Glomerular visceral epithelial cell (primary cell): ENCODE measurements around the gene TMEM208.

Experiments
- DNase-seq: peaks from one replicate; pipeline ENCODE4 v3.0.0-alpha.2; 2016; ENCODE audit errors: extremely low spot score

Gene TMEM208

DNA sequence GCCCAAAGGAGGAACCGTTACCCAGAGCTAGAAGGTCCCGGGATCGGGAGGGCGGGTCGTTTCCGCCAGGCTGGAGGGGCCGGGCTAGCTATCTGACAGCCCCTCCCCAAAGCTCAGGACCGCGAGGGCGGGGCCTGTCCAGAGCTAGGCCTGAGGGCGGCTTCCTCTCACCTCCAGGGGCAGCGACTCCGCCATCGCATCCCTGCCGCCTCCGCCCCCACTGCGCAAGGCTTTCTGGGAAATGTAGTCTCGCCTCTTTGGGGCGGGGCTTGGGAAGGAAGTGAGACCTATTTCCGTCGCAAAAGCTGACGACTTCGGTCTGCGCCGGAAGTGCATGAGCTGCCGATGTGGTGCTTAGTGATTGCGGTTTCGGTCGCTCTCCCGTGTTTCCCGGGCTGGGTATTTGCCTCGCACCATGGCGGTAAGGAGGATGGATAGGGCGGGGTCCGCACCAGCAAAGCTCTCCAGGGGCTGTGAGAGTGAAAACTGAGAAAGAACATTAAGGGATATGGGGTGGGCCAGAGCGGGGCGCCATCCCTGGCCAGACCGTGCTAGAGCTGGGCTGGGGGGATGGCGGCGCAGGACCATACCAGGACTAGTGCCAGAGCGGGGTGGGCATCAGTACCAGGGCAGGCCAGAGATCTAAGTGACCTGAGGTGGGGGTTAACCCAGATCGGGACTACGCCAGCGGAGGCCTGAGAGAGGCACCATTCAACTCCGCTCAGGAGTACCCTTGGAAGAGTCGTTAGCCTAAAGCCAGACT lies at the start of gene TMEM208:
TMEM208 (plus strand) TSS at position 327 of the 763 bp plus-strand sequence; CDS start at position 416, 89 bp downstream.
- DNase-seq, result peak; percentile 98

- DNase-seq, result no peak
These were observed 48.9 kb upstream of the TMEM208 start for GRCh38 chr16:67177743-67178699.

GRCh38 chr16:67179421-67180080 lies 47.4 kb upstream of the TMEM208 start:
- DNase-seq, result no peak

GRCh38 chr16:67180166-67180565 lies 46.8 kb upstream of the TMEM208 start:
- DNase-seq, result no peak

DNA sequence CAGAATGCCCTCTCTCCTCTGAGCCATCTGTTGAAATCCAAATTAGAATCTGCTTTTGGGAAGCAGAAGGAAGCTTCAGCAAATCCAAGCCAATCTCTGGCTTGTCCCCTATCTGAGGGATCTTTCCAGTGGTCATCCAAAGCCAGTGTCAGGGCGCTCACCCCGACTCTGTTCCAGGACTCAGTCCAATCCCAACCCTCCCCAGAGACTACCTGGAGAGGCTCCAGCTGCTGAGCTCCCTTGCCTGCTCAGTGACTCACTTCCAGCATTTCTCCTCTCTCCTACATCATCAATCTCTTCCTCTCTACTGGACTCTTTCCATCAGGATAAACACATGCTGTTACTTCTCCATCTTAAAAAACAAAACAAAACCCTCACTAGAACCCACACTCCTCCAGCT lies 45.6 kb upstream of the TMEM208 start:
- peak; percentile 24 for DNase-seq

- no peak for DNase-seq
These were observed 44.6 kb upstream of the TMEM208 start for GRCh38 chr16:67182288-67182687.

DNA sequence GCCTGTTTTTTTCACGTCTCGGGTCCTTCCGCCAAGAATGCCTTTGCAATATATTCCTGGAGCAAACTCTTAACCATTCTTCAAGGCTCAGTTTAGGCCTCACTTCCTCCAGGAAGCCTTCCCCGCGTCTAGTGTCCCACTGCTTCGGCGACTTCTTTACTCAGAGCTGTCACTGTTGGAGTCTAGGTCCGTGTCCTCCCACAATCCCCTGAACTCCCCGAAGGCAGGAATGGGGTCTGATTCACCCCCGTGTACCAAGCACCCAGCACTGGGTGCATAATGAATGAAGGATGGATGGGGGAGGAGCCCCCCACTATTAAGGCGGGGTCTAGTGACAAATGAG lies 43.7 kb upstream of the TMEM208 start:
- DNase-seq, result no peak

GRCh38 chr16:67183627-67184452 lies 43.1 kb upstream of the TMEM208 start, which contains the start of gene MATCAP1:
Gene MATCAP1, minus strand, starts transcription at chr16:67183963. Its CDS starts 3,353 bp downstream, at chr16:67180610.
- peak; percentile 95 for DNase-seq

GRCh38 chr16:67184453-67184994 lies 42.4 kb upstream of the TMEM208 start:
- DNase-seq, result no peak

DNA sequence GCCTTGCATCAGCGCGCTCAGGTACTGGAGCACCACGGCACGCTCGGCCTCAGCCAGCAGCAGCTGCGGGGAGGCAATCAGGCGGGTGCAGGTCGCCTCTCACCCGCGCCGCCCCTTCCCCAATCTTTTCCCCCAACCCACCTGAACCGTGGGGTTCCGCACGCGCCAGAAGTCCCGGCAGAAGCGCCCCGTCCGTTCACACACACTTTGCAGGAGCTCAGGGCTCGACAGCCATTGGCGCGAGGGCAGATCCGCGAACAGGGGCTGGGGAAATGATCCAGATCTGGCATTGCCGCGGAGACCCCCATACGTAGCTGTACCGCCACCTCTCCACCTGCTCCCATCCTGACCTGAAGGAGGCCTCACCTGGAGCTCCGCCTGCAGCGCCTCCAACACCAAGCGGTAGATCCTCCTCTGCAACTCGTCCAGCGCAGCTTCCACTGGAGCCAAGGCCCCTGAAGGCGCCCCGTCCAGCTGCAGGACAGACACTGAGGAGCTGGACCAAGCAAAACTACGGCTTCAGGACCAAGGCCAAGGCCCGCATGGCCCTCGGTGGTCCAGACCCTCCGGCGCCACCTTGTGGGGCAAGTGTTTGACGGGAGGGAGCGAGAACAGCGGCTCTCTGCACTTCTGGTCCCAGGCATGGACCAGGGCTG lies 41.8 kb upstream of the TMEM208 start:
- peak; percentile 88 for DNase-seq

- DNase-seq, result no peak
These were observed 41.2 kb upstream of the TMEM208 start for GRCh38 chr16:67185651-67186134.

DNA sequence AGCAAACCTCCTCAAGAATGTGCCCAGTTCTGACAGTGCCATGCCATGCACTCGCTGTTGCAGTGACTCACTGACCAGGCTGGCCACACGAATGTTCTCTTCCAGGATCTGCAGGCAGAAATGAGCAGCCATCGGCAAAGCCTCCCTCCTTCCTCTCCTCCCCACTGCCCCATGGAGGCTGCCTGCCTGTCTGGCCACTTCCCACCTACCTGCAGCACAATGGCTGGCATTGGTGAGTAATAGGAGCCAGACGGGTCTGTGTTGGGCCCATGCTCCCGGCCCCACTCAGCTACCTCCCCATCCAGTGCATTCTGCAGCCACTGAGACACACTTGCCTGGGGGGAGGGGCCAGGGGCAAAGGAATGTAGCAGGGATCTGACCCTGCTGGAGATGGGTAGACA lies 40.4 kb upstream of the TMEM208 start:
- peak; percentile 83 for DNase-seq

DNA sequence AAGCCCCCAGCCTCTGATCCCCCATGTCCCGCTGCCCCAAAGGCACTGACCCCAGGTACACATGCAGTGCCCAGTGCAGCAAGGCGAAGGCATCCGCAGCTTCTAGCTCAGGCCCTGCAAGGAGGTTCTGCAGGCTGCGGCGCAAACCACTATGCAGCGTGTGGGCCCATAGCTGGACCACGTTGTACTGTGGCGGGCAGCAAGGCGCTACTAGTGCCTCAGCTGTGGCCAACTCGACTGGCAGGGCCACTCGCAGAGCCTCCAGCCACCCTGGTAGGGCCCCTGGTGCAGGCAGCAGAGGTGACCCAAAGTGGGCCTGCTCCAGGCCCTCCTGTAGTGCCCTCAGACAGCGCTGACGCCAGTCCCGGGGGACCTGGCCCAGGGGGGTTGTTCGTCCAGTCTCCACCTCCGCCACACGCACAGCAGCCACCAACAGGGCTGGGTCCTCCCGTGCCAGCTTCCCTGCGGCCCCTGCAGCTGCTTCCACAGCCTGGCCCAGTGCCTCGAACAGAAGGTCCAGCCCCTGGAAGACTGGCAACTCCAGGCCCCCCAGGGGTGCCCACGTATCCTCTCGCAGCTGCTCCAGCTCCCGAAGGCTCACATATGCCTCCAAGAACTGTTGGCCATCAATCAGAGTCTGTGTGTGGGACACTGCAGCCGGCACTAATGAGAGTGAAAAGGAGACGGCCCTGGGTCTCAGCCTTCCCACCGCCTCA lies 39.6 kb upstream of the TMEM208 start:
- DNase-seq, result no peak

- DNase-seq, result no peak
These were observed 38.6 kb upstream of the TMEM208 start for GRCh38 chr16:67188323-67188722.

GRCh38 chr16:67188798-67189197 lies 38.1 kb upstream of the TMEM208 start:
- no peak for DNase-seq

DNA sequence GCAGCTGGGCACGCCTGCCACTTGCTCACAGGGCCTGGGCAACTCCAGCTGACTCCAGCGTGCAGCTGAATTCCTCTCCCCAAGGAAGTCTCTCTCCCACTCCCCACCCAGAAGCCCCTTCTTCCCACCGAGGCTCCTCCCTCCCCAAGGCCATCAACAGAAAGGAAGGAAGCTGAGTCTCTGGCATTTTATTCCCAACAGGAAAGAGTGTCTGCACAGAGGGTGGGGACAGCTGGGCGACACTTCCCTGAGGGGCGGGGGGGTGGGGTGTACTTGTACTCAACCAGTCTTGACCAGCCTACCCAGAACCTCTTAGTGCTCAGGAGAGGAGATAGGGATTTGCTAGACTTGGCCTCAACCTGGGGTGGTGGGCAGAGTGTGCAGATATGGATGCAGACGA lies 36.9 kb upstream of the TMEM208 start, which contains the start of gene EXOC3L1:
EXOC3L1 (minus strand) TSS at position 96 of the 400 bp plus-strand sequence. CDS start 460 bp downstream, outside the sequence.
- no peak for DNase-seq

DNA sequence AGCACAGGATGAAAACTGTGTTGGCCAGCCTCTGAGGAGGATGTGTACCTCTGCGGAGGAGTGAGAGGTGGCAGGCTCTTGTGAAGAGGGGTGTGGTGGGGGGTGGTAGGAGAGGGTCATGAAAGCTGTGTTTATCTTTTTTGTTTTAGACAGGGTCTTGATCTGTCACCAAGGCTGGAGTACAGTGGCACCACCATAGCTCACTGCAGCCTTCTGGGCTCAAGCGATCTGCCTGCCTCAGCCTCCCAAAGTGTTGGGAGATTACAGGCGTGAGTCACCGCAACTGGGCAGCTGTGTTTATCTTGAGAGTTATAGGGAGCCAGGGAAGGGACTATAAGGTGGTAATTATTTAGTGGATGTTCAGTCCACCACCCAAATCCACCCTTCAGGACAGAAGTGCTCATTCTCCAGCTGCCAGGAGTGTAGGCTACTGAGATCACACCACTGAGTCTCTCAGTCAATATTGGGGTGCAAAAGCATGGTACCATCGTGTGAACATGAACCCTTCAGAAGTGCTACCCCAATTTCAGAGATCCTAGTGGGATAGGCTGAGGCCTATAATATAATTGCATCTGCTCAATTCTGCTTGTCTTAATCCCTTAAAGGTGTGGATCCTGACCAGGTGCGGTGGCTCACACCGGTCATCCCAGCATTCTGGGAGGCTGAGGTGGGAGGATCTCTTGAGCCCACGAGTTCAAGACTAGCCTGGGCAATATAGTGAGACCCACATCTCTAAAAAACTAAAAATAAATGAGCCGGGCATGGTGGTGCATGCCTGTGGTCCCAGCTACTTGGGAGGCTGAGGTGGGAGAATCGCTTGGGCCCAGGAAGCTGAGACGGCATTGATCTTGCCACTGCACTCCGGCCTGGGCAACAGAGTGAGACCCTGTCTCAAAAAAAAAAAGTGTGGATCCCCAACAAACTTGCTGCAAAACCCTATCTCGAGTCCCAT lies 36.2 kb upstream of the TMEM208 start:
- no peak for DNase-seq

- no peak for DNase-seq
These were observed 35.4 kb upstream of the TMEM208 start for GRCh38 chr16:67191411-67191994.
